IPS-NIHi11 (cell line): ENCODE data around the gene RAD23B.

Source experiments
- DNase-seq: peaks from one replicate; pipeline ENCODE4 v3.0.0; 2012; ENCODE audit warnings: mixed read lengths, low spot score

RAD23B gene

GRCh38 chr9:107378006-107378405 lies 94.9 kb downstream of the RAD23B start:
- DNase-seq = no peak
